ENCODE results near the gene HPGD. TPM values are rescaled to one million over a fixed set of nuclear protein-coding genes. Genes with fewer than 3 reads are reported as not detected.

HPGD gene
- total RNA-seq, 4 donors from 2014 or later, result 1.0 to 7.2 (median 2.7) TPM

- no peak for DNase-seq (ENCODE audit: low spot score in 2 of 2)
- WGBS, 2 donors, result 49 to 52% methylated on average over 2 of the region's 2 CpGs
- Histone ChIP-seq H3K4me1 (no peaks in the 10 kb centered on the region), H3K9me3 (no peaks in the 10 kb centered on the region), H3K36me3 (no peaks in the 10 kb centered on the region), H3K4me3 (no peak overlapping the region), H3K27me3 (no peaks in the 10 kb centered on the region), H3K27ac (no peak overlapping the region)
- TF ChIP-seq EP300 (IDR thresholded peaks at IDR 0.05), result no peak
- no peak for TF ChIP-seq POLR2A (IDR thresholded peaks at IDR 0.05)
These were observed 37.6 kb upstream of the HPGD start for GRCh38 chr4:174559894-174560293.

GRCh38 chr4:174555789-174556630, 33.7 kb upstream of the HPGD start:
- no peak for DNase-seq (ENCODE audit: low spot score in 2 of 2)
- no peak overlapping the region for H3K4me3 ChIP-seq
- H3K4me1 ChIP-seq, result no peaks in the 10 kb centered on the region
- H3K36me3 ChIP-seq, result no peaks in the 10 kb centered on the region
- TF ChIP-seq EP300 (IDR thresholded peaks at IDR 0.05), result no peak
- TF ChIP-seq CTCF (IDR thresholded peaks at IDR 0.05), result no peak
- no peak for TF ChIP-seq POLR2A (IDR thresholded peaks at IDR 0.05)
- no peaks in the 10 kb centered on the region for H3K27me3 ChIP-seq
- H3K27ac ChIP-seq, result no peak overlapping the region
- H3K9me3 ChIP-seq, result no peaks in the 10 kb centered on the region
- WGBS, 2 donors, result 91 to 93% methylated on average over 4 of the region's 4 CpGs

- Histone ChIP-seq H3K27me3 (no peaks in the 10 kb centered on the region), H3K4me3 (no peak overlapping the region), H3K36me3 (no peaks in the 10 kb centered on the region), H3K27ac (no peak overlapping the region), H3K4me1 (no peaks in the 10 kb centered on the region), H3K9me3 (no peaks in the 10 kb centered on the region)
- DNase-seq (ENCODE audit: low spot score in 2 of 2), result no peak
- no peak for TF ChIP-seq EP300 (IDR thresholded peaks at IDR 0.05)
- no peak for TF ChIP-seq CTCF (IDR thresholded peaks at IDR 0.05)
- no peak for TF ChIP-seq POLR2A (IDR thresholded peaks at IDR 0.05)
These were observed 32.0 kb upstream of the HPGD start for GRCh38 chr4:174554231-174554728.

- 57 to 59% methylated on average over 2 of the region's 2 CpGs for WGBS, 2 donors
- Histone ChIP-seq H3K4me1 (no peaks in the 10 kb centered on the region), H3K36me3 (no peaks in the 10 kb centered on the region), H3K9me3 (no peaks in the 10 kb centered on the region), H3K27ac (no peak overlapping the region), H3K27me3 (no peaks in the 10 kb centered on the region), H3K4me3 (no peak overlapping the region)
- DNase-seq (ENCODE audit: low spot score in 2 of 2), result no peak
- no peak for TF ChIP-seq POLR2A (IDR thresholded peaks at IDR 0.05)
- no peak for TF ChIP-seq EP300 (IDR thresholded peaks at IDR 0.05)
- TF ChIP-seq CTCF (IDR thresholded peaks at IDR 0.05), result no peak
These were observed 31.5 kb upstream of the HPGD start for GRCh38 chr4:174553828-174554227.

GRCh38 chr4:174553031-174553430, 30.7 kb upstream of the HPGD start:
- whole genome bisulfite sequencing, 2 donors, result 88 to 90% methylated on average over 2 of the region's 2 CpGs
- H3K4me3 ChIP-seq, result no peak overlapping the region
- no peaks in the 10 kb centered on the region for H3K9me3 ChIP-seq
- no peaks in the 10 kb centered on the region for H3K27me3 ChIP-seq
- no peaks in the 10 kb centered on the region for H3K4me1 ChIP-seq
- H3K27ac ChIP-seq, result no peak overlapping the region
- H3K36me3 ChIP-seq, result no peaks in the 10 kb centered on the region
- TF ChIP-seq POLR2A (IDR thresholded peaks at IDR 0.05) (no peak), CTCF (IDR thresholded peaks at IDR 0.05) (no peak), EP300 (IDR thresholded peaks at IDR 0.05) (no peak)
- no peak for DNase-seq (ENCODE audit: low spot score in 2 of 2)

Data from tibial nerve (tissue), 4 donors.